CD4-positive, CD25-positive, alpha-beta regulatory T cell (primary cell): ENCODE data around the gene SOX5. TPM values are rescaled to one million over a fixed set of nuclear protein-coding genes. Genes with fewer than 3 reads are reported as not detected.
"Not testable (repeated sequence)": the region's sequence is repeated elsewhere in the genome, so short reads cannot be mapped to it uniquely, and the experiment has no call there.

Experiments
- ATAC-seq, 2 donors: fragments of 150-1000 bp; cut with Tn5 transposase; one replicate each; pipeline ENCODE4 v1.10.0; 2021; ENCODE audit warnings: low read depth in 2 of 2, moderate number of reproducible peaks in 2 of 2, moderate library complexity in 1 of 2
- DNase-seq, 3 donors: peaks; one replicate each; pipeline versions ENCODE4 v3.0.0 to v3.0.0-alpha.2; 2012 to 2022; ENCODE audit warnings: mixed read lengths in 1 of 3
- H3K27ac ChIP-seq: one replicate; pipeline ENCODE4 v1.7.0; 2013; ENCODE audit warnings: mild to moderate bottlenecking, low read length; ENCODE audit not compliant: insufficient read depth, poor library complexity, severe bottlenecking
- H3K27me3 ChIP-seq: one replicate; pipeline ENCODE4 v1.7.0; 2013; ENCODE audit warnings: low read length; ENCODE audit not compliant: control insufficient read depth, insufficient read depth
- H3K36me3 ChIP-seq: one replicate; pipeline ENCODE4 v1.7.0; 2013; ENCODE audit warnings: mild to moderate bottlenecking, low read length, moderate library complexity; ENCODE audit not compliant: control insufficient read depth, insufficient read depth
- H3K4me1 ChIP-seq: 2 replicates; pipeline ENCODE4 v1.7.0; 2013; ENCODE audit warnings: mild to moderate bottlenecking, low read length; ENCODE audit not compliant: insufficient read depth, control insufficient read depth, poor library complexity, severe bottlenecking
- H3K4me3 ChIP-seq: one replicate; pipeline ENCODE4 v1.7.0; 2013; ENCODE audit warnings: low read depth, mild to moderate bottlenecking, low read length, moderate library complexity
- H3K9me3 ChIP-seq, 2 experiments: 1 replicate in 1 of 2; 2 replicates in 1 of 2; pipeline ENCODE4 v1.7.0; 2013; ENCODE audit warnings: low read length in 2 of 2, mild to moderate bottlenecking in 1 of 2, moderate library complexity in 1 of 2; ENCODE audit not compliant: control insufficient read depth in 2 of 2
- H3K27ac Mint-ChIP-seq, 3 donors: one replicate each; pipeline ENCODE4 v1.8.0; 2020 to 2022; ENCODE audit warnings: mild to moderate bottlenecking in 3 of 3, mixed read lengths in 3 of 3, moderate library complexity in 2 of 3
- H3K27me3 Mint-ChIP-seq: one replicate; pipeline ENCODE4 v1.8.0; 2022; ENCODE audit warnings: mild to moderate bottlenecking, mixed read lengths
- H3K36me3 Mint-ChIP-seq: one replicate; pipeline ENCODE4 v1.8.0; 2020; ENCODE audit warnings: mixed read lengths
- H3K4me1 Mint-ChIP-seq, 4 donors: one replicate each; pipeline ENCODE4 v1.8.0; 2020 to 2022; ENCODE audit warnings: mixed read lengths in 4 of 4, mild to moderate bottlenecking in 1 of 4
- H3K4me3 Mint-ChIP-seq, 4 donors: one replicate each; pipeline ENCODE4 v1.8.0; 2020 to 2022; ENCODE audit warnings: mild to moderate bottlenecking in 4 of 4, mixed read lengths in 4 of 4, moderate library complexity in 3 of 4
- H3K9me3 Mint-ChIP-seq, 7 donors: one replicate each; pipeline ENCODE4 v1.8.0; 2020 to 2022; ENCODE audit warnings: mixed read lengths in 7 of 7, mild to moderate bottlenecking in 3 of 7, moderate library complexity in 2 of 7
- polyA plus RNA-seq, 4 donors: library from polyadenylated mRNA; unstranded; fragments of 300-500 nt; fragmentation: Illumina TruSeq; gene quantifications; one replicate each; pipeline ENCODE4 v1.2.3, GENCODE V29; 2021
- total RNA-seq: library from RNA; stranded (reverse); gene quantifications from one replicate; pipeline ENCODE4 v1.2.3, GENCODE V29; 2022

The SOX5 gene
- total and polyA plus RNA-seq, 5 donors from 2014 or later, result not detected

DNA sequence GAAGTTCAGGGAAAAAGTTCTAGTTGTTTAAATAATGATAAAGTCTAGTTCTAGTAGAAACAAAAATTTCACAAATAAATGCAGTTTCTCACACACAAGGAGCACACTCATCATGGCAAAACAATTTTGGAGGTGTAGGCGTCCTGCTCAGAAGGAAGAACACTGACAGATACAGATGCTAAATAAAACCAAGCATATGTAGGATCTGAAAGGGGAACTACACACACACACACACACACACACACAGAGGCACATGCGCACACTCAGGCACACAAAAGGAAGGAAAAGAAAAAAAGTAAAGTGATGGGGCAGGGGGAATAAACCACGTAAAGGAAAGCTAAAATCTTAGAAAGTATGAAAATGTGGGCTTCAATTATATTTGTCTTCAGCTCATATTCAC is 117.7 kb downstream of the SOX5 start:
- Mint-ChIP-seq H3K27me3 (no peaks in the 10 kb centered on the region), H3K4me1 (no peaks in the 10 kb centered on the region), H3K9me3 (peaks cover 0 to 5% (median 2%) of the 10 kb centered on the region in 7 donors), H3K27ac (no peak overlapping the region), H3K36me3 (no peaks in the 10 kb centered on the region), H3K4me3 (no peak overlapping the region)
- H3K27ac ChIP-seq, result no peak overlapping the region
- no peaks in the 10 kb centered on the region for H3K9me3 ChIP-seq
- no peaks in the 10 kb centered on the region for H3K27me3 ChIP-seq
- DNase-seq, result no peak
- H3K4me3 ChIP-seq, result no peak overlapping the region
- H3K4me1 ChIP-seq, result no peaks in the 10 kb centered on the region
- no peak for ATAC-seq
- no peaks in the 10 kb centered on the region for H3K36me3 ChIP-seq

DNA sequence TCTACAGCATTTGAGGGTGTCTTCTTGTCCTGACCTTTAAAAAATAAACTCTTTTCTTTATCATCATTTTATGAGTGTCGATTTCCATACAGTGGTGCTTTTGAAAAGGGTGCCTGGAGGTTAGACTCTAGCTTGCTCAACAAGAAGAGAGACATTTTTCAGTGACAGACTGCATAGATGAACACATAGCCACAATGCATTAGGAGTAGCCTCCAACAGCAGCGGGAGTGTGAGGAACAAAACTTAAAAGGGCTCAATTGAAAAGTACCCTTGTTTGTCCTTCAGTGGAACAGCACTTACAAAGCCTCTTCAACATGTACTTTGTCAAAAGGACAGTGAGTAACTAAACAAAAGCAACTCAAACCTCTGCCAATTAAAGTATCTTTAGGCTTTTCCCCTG is 119.3 kb downstream of the SOX5 start:
- no peak overlapping the region for H3K27ac Mint-ChIP-seq
- H3K27me3 ChIP-seq, result no peaks in the 10 kb centered on the region
- DNase-seq (no peak), ATAC-seq (no peak)
- peaks cover 0 to 7% (median 3%) of the 10 kb centered on the region in 7 donors for H3K9me3 Mint-ChIP-seq
- H3K27ac ChIP-seq, result no peak overlapping the region
- H3K4me3 ChIP-seq, result no peak overlapping the region
- no peaks in the 10 kb centered on the region for H3K27me3 Mint-ChIP-seq
- no peaks in the 10 kb centered on the region for H3K4me1 ChIP-seq
- no peaks in the 10 kb centered on the region for H3K36me3 Mint-ChIP-seq
- H3K9me3 ChIP-seq, result no peaks in the 10 kb centered on the region
- no peaks in the 10 kb centered on the region for H3K4me1 Mint-ChIP-seq
- H3K36me3 ChIP-seq, result no peaks in the 10 kb centered on the region
- H3K4me3 Mint-ChIP-seq, result no peak overlapping the region

DNA sequence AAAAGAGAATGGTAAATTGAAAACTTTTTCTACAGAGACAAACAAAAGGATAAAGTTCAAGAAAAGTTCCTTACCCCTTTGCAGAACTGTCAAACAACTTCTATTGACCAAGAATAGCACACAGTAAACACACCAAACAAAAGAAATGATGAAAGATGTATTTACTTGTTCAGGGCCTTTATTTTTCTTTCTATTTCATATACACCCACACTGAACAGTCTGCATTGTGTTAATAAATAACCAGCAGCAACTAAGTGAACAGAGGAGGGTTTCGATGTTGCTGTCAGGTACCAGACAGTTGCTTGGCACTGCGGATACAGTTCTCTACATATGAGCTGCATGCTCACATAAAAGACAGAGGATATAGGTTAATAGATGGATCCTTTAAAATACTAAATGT is 122.1 kb downstream of the SOX5 start:
- no peaks in the 10 kb centered on the region for H3K36me3 Mint-ChIP-seq
- no peak overlapping the region for H3K4me3 Mint-ChIP-seq
- H3K9me3 ChIP-seq, result peaks cover 0 to 5% of the 10 kb centered on the region in 2 experiments
- H3K27me3 ChIP-seq, result no peaks in the 10 kb centered on the region
- peaks cover 0 to 8% (median 1%) of the 10 kb centered on the region in 7 donors for H3K9me3 Mint-ChIP-seq
- no peaks in the 10 kb centered on the region for H3K4me1 ChIP-seq
- H3K36me3 ChIP-seq, result no peaks in the 10 kb centered on the region
- ATAC-seq (no peak), DNase-seq (no peak)
- no peak overlapping the region for H3K4me3 ChIP-seq
- H3K27me3 Mint-ChIP-seq, result no peaks in the 10 kb centered on the region
- no peak overlapping the region for H3K27ac Mint-ChIP-seq
- H3K4me1 Mint-ChIP-seq, result no peaks in the 10 kb centered on the region
- H3K27ac ChIP-seq, result no peak overlapping the region

DNA sequence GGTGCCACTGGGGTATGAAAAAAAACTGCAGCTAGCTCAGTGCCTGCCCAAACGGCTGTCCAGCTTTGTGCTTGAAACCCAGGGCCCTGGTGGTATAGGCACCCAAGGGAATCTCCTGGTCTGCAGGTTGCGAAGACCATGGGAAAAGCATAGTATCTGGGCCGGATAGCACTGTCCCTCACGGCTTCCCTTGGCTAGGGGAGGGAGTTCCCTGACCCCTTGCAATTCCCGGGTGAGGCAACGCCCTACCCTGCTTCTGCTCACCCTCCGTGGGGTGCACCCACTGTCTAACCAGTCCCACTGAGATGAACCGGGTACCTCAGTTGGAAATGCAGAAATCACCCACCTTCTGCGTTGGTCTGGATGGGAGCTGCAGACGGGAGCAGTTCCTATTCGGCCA is 124.3 kb downstream of the SOX5 start:
- not testable (repeated sequence) for H3K36me3 ChIP-seq, H3K36me3 Mint-ChIP-seq, H3K27me3 ChIP-seq, DNase-seq, H3K27ac Mint-ChIP-seq, H3K4me1 ChIP-seq, H3K4me3 ChIP-seq, H3K27ac ChIP-seq, ATAC-seq, H3K4me1 Mint-ChIP-seq, H3K27me3 Mint-ChIP-seq, H3K4me3 Mint-ChIP-seq, H3K9me3 ChIP-seq
- peaks cover 0 to 15% (median 1%) of the 10 kb centered on the region in 7 donors for H3K9me3 Mint-ChIP-seq

DNA sequence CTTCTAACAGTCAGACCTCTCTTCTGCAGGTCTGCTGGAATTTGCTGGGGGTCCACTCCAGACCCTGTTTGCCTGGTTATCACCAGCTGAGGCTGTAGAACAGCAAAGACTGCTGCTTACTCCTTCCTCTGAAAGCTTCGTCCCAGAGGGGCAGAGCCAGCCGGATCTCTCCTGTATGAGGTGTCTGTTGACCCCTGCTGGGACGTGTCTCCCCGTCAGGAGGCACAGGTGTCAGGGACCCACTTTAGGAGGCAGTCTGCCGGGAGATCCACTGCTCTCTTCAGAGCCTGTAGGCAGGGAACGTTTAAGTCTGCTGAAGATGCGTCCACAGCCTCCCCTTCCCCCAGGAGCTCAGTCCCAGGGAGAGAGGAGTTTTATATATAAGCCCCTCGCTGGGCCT is 125.1 kb downstream of the SOX5 start:
- Mint-ChIP-seq H3K36me3 (no peaks in the 10 kb centered on the region), H3K4me1 (no peaks in the 10 kb centered on the region), H3K9me3 (peaks cover 0 to 12% (median 3%) of the 10 kb centered on the region in 7 donors), H3K4me3 (no peak overlapping the region), H3K27me3 (no peaks in the 10 kb centered on the region), H3K27ac (no peak overlapping the region)
- H3K27ac ChIP-seq, result no peak overlapping the region
- peaks cover 0 to 5% of the 10 kb centered on the region in 2 experiments for H3K9me3 ChIP-seq
- no peaks in the 10 kb centered on the region for H3K36me3 ChIP-seq
- DNase-seq (no peak), ATAC-seq (no peak)
- no peak overlapping the region for H3K4me3 ChIP-seq
- H3K27me3 ChIP-seq, result no peaks in the 10 kb centered on the region
- no peaks in the 10 kb centered on the region for H3K4me1 ChIP-seq

DNA sequence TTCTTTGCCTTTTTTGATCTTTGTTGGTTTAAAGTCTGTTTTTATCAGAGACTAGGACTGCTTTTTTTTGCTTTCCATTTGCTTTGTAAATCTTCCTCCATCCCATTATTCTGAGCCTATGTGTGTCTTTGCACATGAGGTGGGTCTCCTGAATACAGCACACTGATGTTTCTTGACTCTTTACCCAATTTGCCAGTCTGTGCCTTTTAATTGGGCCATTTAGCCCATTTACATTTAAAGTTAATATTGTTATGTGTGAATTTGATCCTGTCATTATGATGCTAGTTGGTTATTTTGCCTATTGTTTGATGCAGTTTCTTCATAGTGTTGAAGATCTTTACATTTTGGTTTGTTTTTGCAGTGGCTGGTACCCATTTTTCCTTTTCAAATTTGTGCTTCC is 126.6 kb downstream of the SOX5 start:
- H3K4me1 ChIP-seq, H3K27me3 ChIP-seq, ATAC-seq, H3K9me3 ChIP-seq, H3K4me3 ChIP-seq, DNase-seq, H3K4me3 Mint-ChIP-seq, H3K36me3 Mint-ChIP-seq, H3K4me1 Mint-ChIP-seq, H3K27me3 Mint-ChIP-seq, H3K27ac Mint-ChIP-seq, H3K36me3 ChIP-seq, H3K27ac ChIP-seq: not testable (repeated sequence)
- peaks cover 0 to 12% (median 3%) of the 10 kb centered on the region in 7 donors for H3K9me3 Mint-ChIP-seq

DNA sequence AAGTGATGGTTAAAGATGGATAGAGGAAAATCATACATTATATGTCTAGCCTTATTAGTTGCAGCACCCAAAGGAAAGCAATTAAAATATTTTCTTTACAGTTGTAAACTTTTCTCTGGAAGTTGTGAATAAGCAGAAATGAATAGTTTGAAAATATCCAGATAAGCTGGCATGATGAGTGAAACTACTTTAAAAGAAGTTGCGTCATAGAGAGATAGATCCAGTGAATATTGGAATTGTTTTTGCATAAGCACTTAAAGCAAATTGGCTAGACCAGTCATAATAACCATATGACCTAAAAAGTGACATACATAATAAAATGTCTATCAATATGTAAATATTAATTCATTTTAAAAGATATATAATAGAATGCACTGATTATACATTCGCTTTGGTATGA is 132.1 kb downstream of the SOX5 start:
- no peak for ATAC-seq
- Mint-ChIP-seq H3K36me3 (no peaks in the 10 kb centered on the region), H3K4me3 (no peak overlapping the region), H3K27me3 (no peaks in the 10 kb centered on the region), H3K9me3 (peaks cover 0 to 6% (median 2%) of the 10 kb centered on the region in 7 donors), H3K4me1 (no peaks in the 10 kb centered on the region), H3K27ac (no peak overlapping the region)
- H3K4me3 ChIP-seq, result no peak overlapping the region
- H3K9me3 ChIP-seq, result no peaks in the 10 kb centered on the region
- no peaks in the 10 kb centered on the region for H3K4me1 ChIP-seq
- H3K27ac ChIP-seq, result no peak overlapping the region
- H3K27me3 ChIP-seq, result no peaks in the 10 kb centered on the region
- no peak for DNase-seq
- H3K36me3 ChIP-seq, result no peaks in the 10 kb centered on the region

DNA sequence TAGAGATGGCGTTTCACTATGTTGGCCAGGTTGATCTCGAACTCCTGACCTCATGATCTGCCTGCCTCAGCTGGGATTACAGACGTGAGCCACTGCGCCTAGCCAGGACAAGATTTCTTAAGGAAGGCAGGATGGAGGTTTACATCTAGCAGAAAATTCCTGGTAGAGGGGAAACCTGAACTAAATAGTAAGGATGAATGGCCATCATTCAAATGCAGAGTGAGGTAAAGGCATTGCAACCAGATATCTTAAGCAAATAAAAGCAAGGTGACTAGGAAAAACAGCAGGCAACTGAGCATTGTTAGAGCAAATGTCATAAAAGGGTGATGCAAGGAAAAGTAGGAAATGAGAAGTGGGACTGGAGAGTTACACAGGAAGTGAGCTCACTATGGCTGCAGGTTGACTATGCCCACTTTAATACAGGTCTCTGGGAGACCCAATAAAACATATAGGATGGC is 133.0 kb downstream of the SOX5 start:
- Histone ChIP-seq H3K36me3 (no peaks in the 10 kb centered on the region), H3K9me3 (no peaks in the 10 kb centered on the region), H3K27ac (no peak overlapping the region), H3K4me1 (no peaks in the 10 kb centered on the region), H3K4me3 (no peak overlapping the region), H3K27me3 (no peaks in the 10 kb centered on the region)
- Mint-ChIP-seq H3K27ac (no peak overlapping the region), H3K9me3 (peaks cover 0 to 5% (median 0%) of the 10 kb centered on the region in 7 donors), H3K4me3 (no peak overlapping the region), H3K4me1 (no peaks in the 10 kb centered on the region), H3K27me3 (no peaks in the 10 kb centered on the region), H3K36me3 (no peaks in the 10 kb centered on the region)
- ATAC-seq (no peak), DNase-seq (no peak)
